ENCODE data around the gene TRMT2A.

DNA sequence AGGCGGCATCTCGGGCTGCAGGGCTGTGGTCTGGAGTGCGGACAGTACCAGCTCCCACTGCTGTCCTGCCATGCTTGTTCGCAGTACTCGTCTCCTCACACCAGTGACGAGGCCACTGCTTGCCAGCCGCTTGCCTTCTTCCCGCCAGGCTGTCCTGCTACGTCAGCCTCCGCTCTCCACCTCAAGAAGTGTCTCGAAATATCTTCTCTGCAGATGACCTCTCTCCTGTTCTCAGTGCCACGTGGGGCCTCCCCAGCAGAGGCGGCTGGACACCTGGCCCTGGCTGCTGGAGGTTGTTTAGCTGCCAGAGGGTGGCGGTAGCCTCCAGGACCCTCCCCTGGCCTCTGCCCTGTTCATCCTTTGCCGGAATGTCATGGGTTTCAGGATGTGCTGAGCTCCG, 36.9 kb upstream of the TRMT2A start:
- TF ChIP-seq, protein P1, sequence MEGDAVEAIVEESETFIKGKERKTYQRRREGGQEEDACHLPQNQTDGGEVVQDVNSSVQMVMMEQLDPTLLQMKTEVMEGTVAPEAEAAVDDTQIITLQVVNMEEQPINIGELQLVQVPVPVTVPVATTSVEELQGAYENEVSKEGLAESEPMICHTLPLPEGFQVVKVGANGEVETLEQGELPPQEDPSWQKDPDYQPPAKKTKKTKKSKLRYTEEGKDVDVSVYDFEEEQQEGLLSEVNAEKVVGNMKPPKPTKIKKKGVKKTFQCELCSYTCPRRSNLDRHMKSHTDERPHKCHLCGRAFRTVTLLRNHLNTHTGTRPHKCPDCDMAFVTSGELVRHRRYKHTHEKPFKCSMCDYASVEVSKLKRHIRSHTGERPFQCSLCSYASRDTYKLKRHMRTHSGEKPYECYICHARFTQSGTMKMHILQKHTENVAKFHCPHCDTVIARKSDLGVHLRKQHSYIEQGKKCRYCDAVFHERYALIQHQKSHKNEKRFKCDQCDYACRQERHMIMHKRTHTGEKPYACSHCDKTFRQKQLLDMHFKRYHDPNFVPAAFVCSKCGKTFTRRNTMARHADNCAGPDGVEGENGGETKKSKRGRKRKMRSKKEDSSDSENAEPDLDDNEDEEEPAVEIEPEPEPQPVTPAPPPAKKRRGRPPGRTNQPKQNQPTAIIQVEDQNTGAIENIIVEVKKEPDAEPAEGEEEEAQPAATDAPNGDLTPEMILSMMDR (IDR thresholded peaks at IDR 0.05) = no peak
- TF ChIP-seq POLR2AphosphoS5 (IDR thresholded peaks at IDR 0.05; ENCODE audit: low read depth, low read length) (no peak), TCF7L2 (IDR thresholded peaks at IDR 0.05; ENCODE audit: low read depth, low read length) (no peak)
- TF ChIP-seq, protein P2, sequence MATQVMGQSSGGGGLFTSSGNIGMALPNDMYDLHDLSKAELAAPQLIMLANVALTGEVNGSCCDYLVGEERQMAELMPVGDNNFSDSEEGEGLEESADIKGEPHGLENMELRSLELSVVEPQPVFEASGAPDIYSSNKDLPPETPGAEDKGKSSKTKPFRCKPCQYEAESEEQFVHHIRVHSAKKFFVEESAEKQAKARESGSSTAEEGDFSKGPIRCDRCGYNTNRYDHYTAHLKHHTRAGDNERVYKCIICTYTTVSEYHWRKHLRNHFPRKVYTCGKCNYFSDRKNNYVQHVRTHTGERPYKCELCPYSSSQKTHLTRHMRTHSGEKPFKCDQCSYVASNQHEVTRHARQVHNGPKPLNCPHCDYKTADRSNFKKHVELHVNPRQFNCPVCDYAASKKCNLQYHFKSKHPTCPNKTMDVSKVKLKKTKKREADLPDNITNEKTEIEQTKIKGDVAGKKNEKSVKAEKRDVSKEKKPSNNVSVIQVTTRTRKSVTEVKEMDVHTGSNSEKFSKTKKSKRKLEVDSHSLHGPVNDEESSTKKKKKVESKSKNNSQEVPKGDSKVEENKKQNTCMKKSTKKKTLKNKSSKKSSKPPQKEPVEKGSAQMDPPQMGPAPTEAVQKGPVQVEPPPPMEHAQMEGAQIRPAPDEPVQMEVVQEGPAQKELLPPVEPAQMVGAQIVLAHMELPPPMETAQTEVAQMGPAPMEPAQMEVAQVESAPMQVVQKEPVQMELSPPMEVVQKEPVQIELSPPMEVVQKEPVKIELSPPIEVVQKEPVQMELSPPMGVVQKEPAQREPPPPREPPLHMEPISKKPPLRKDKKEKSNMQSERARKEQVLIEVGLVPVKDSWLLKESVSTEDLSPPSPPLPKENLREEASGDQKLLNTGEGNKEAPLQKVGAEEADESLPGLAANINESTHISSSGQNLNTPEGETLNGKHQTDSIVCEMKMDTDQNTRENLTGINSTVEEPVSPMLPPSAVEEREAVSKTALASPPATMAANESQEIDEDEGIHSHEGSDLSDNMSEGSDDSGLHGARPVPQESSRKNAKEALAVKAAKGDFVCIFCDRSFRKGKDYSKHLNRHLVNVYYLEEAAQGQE (IDR thresholded peaks at IDR 0.05; ENCODE audit: insufficient read depth in 1 of 2, low read depth in 2 of 2, low read length in 1 of 2) = no peak

Data from Panc1 (cell line).